ENCODE measurements around the gene MAD1L1. TPM values are rescaled to one million over a fixed set of nuclear protein-coding genes. Genes with fewer than 3 reads are reported as not detected.

The MAD1L1 gene
- total and polyA plus RNA-seq, 2 of the 8 experiments (the other 6 are each of a cell fraction or from before 2014, with no cell fraction given) = 40.4 to 44.6 TPM

DNA sequence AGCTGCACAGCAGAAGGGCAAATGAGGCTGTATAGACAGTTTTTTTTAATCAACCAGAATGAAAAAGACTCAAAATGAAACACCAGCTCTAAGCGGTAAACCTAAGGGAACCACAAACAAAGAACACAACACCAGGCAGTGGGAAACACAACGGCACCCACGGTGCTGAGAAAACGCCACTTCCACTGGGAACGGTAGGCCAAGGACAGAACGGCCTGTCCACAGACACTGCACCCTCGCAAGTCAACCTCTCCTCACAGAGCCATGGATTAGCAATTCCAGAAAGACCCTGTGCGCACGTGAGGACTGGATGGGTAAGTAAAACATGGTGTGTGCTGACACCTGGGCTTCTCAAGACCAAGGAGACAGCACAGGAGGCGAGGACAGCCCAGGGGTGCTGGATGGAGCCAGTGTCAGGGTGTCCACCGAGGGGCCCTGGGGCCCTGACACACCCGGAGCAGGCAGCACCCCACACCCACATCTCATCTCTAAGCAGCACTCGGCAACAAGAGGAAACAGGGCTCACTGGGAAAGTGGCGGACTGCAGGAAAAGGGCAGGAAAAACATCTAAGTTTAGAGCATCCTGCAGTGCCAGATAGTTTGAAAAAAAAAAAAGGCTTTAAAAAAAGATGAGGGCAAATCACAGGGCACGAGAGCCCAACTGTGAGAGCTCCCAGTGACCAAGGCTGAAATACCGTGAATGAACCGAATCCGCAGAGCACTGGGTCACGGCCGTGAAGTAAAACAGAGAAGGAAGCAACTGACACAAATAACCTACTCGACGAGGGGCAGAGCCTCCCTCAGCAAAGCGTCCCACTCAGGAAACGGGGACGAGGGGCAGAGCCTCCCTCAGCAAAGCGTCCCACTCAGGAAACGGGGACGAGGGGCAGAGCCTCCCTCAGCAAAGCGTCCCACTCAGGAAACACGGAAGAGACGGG is 120.2 kb downstream of the MAD1L1 start:
- Histone ChIP-seq H2AFZ (ENCODE audit: low read length) (no peak overlapping the region), H3K4me1 (replicated peaks in 1 of 4; ENCODE audit: control insufficient read depth in 3 of 4, insufficient read depth in 4 of 4, low read length in 3 of 4) (peaks cover 0 to 20% (median 5%) of the 10 kb centered on the region in 4 experiments; a peak in 5 of 7 replicates), H4K91ac (replicated peaks; ENCODE audit: insufficient read length, low read length) (no peak overlapping the region), H2BK15ac (ENCODE audit: low read length) (no peak overlapping the region), H3K4ac (replicated peaks; ENCODE audit: insufficient read length, low read depth, low read length) (no peak overlapping the region), H2BK20ac (ENCODE audit: low read length) (no peak overlapping the region), H4K8ac (ENCODE audit: extremely low read depth, insufficient read depth, low read length) (no peak overlapping the region; the same call in 1 of the 2 replicates), H2BK120ac (replicated peaks; ENCODE audit: low read depth, low read length) (no peak overlapping the region), H3K9ac (replicated peaks in 1 of 4; ENCODE audit: extremely low read depth in 1 of 4, low read depth in 3 of 4, low read length in 3 of 4) (no peak overlapping the region; a peak in 1 of 7 replicates), H4K20me1 (replicated peaks in 1 of 2; ENCODE audit: control insufficient read depth in 1 of 2, insufficient read depth in 2 of 2, low read length in 2 of 2) (peaks cover 4 to 5% of the 10 kb centered on the region in 2 experiments), H3K36me3 (ENCODE audit: control insufficient read depth in 2 of 4, insufficient read depth in 4 of 4, low read length in 3 of 4) (no peaks in the 10 kb centered on the region), H3K23me2 (ENCODE audit: low read depth, low read length) (no peaks in the 10 kb centered on the region), H2AK5ac (ENCODE audit: low read depth, low read length) (peak overlapping the region; percentile 65; the same call in 1 of the 2 replicates), H3K4me2 (ENCODE audit: insufficient read depth in 1 of 2, low read depth in 2 of 2, low read length in 2 of 2) (no peak overlapping the region), H3K18ac (ENCODE audit: extremely low read depth, low read length) (no peak overlapping the region), H3K27ac (ENCODE audit: low read depth, low read length) (no peak overlapping the region), H3K56ac (replicated peaks; ENCODE audit: insufficient read length, low read depth, low read length) (no peak overlapping the region), H4K5ac (ENCODE audit: insufficient read length, low read depth, low read length) (no peak overlapping the region), H3K79me1 (ENCODE audit: low read depth, low read length) (no peaks in the 10 kb centered on the region; the same call in none of the 2 replicates), H2BK5ac (ENCODE audit: low read depth, low read length) (0 out of 2 replicates have a peak overlapping the region, but pooled peaks have one; percentile 32), H3K4me3 (ENCODE audit: extremely low read depth in 1 of 4, insufficient read depth in 2 of 4, low read depth in 3 of 4, low read length in 4 of 4) (no peak overlapping the region), H3K79me2 (ENCODE audit: control insufficient read depth in 1 of 2, insufficient read depth in 2 of 2, low read length in 2 of 2) (peaks cover 0 to 4% of the 10 kb centered on the region in 2 experiments; a peak in 1 of 4 replicates), H2BK12ac (ENCODE audit: low read depth, low read length) (no peak overlapping the region), H3K27me3 (replicated peaks in 1 of 4; ENCODE audit: control insufficient read depth in 3 of 4, extremely low read depth in 1 of 4, insufficient read depth in 3 of 4, low read length in 3 of 4) (no peaks in the 10 kb centered on the region), H3K9me3 (ENCODE audit: insufficient read depth in 2 of 2, low read depth in 1 of 2, low read length in 1 of 2) (no peaks in the 10 kb centered on the region), H3K14ac (ENCODE audit: insufficient read length) (no peak overlapping the region), H3K23ac (ENCODE audit: insufficient read length) (no peak overlapping the region)
- WGBS, 2 experiments (ENCODE audit: extremely low coverage in 1 of 2, insufficient coverage in 1 of 2, insufficient read length in 1 of 2, insufficient replicate concordance in 2 of 2, low coverage in 1 of 2, low lambda C conversion rate in 2 of 2, missing lambda C conversion rate in 1 of 2) = 87% methylated on average over 31 of the region's 31 CpGs; no CpG with 5 or more reads in 1 of the 2 experiments
- POLR2A ChIA-PET (ENCODE audit: partially characterized antibody) = interaction anchor here (0.7 to 1.3 kb wide), 2 partner anchors 19 to 45 kb away, joined by 3 to 4 read pairs; no protein-coding TSS in a partner anchor
- TF ChIP-seq ATF3 (IDR thresholded peaks at IDR 0.05; ENCODE audit: insufficient read depth, low read depth, low read length) (no peak), POLR2A (IDR thresholded peaks at IDR 0.05; ENCODE audit: control extremely low read depth in 1 of 2, low read depth in 2 of 2, low read length in 2 of 2) (no peak)
- DNase-seq (ENCODE audit: low read depth in 1 of 2, low spot score in 2 of 2) = no peak
- FAIRE-seq = no peak
- CTCF ChIA-PET (ENCODE audit: partially characterized antibody) = interaction anchor here (0.6 to 1.8 kb wide), 7 partner anchors 8 to 507 kb away, joined by 3 to 7 read pairs (median 3); no protein-coding TSS in a partner anchor
